Endothelial cell of hepatic sinusoid (primary cell): ENCODE results near the gene RIPK4.

Experiments
- in situ Hi-C: cut with HindIII; loops from 2 replicates; pipeline ENCODE4 v1.10.0; 2017; ENCODE audit warnings: low sequenced_read_pairs

The RIPK4 gene

DNA sequence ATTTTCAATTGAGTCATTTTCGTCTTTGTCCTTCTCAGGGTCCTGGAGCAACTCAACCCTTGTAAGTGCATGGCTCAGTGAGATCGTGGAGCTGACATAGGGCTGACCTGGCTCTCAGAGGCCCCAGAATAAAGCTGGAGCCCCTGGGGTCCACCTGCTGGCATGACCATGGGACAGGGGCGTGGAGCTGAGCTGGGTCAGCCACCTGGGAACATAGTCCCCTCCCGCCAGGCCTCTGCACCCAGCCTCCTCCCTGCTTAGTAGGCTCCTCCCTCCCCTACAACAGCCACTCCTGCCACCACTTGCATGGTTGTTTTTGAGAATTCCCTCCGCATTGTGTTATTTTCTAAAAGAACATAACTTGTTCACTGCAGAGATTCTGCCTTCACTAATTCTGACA lies 3.1 kb upstream of the RIPK4 start:
- in situ Hi-C loops: loop anchor here (5.0 to 10.0 kb wide), 2 partner anchors 93 to 155 kb away; no protein-coding TSS in a partner anchor

- in situ Hi-C loops: loop anchor here (5.0 to 10.0 kb wide), 2 partner anchors 92 to 155 kb away; no protein-coding TSS in a partner anchor
These were observed 2.7 kb upstream of the RIPK4 start for GRCh38 chr21:41769521-41769920.

- in situ Hi-C loops: loop anchor here (5.0 to 10.0 kb wide), 2 partner anchors 92 to 154 kb away; no protein-coding TSS in a partner anchor
These were observed 2.3 kb upstream of the RIPK4 start for GRCh38 chr21:41769111-41769510.

- in situ Hi-C loops: loop anchor here (5.0 to 10.0 kb wide), 2 partner anchors 91 to 154 kb away; no protein-coding TSS in a partner anchor
These were observed 1.7 kb upstream of the RIPK4 start for GRCh38 chr21:41768437-41769042.

GRCh38 chr21:41767606-41768436 lies 969 bp upstream of the RIPK4 start:
- in situ Hi-C loops: loop anchor here (5.0 to 10.0 kb wide), 2 partner anchors 91 to 153 kb away; no protein-coding TSS in a partner anchor

DNA sequence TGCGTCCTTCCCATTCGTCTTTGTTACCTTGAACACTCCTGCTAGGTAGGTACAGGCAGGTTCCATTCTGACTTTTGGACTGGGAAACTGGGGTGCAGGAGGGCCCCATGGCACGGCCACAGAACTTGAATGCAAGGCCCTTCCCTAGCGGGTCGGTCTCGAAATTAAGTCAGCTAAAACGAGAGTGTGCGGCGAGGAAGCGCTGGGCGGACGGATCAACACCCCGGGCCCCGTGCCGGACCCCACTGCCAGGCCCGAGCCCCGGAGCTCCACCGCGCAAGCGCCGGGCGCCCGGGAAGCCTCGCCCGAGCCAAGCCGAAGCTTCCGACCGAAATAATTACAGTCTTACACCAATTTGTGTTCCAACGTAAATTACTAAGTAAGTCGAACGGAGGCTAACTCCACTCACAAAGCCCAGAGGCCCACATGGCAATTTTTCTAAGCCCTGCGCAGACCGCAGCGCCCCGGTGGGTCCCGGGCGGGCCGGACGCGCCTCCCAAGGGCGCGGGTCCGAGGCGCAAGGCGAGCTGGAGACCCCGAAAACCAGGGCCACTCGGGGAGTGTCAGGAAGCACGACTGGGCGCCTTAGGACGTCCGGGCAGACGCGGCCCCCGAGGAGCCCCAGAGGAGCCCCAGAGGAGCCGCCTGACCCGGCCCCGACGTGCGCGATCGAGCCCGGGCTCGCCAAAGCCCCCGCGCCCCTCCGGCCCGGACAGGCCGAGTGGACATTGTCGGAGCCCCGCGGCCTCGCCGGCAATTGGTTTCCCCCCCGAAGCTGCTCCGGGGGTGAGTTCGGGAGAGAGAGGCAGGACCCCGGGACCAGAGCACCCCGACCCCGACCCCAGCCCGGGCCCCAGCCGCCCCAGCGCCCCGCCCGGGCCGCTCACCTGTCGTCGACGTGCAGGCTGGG lies 624 bp downstream of the RIPK4 start:
- in situ Hi-C loops: loop anchor here (5.0 to 10.0 kb wide), 2 partner anchors 89 to 151 kb away; no protein-coding TSS in a partner anchor

DNA sequence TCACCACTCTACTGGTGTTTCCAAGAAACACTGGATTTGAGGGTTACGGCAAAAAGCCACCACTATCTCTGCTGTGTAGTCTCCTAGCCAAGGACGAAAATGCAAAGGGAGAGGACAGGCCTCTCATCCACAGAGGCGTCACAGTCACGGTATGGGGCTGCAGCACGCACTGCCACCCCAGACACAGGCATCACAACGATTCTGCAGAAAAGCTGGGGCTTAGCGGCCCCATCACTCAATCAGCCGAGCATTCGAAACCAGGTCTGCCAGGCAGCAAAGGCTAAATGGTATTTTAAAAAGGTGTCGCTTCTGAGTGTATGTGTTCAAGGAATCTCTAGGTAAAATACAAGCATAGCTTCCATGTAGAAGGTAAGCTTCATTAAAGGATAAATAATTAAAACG lies 1.4 kb downstream of the RIPK4 start:
- in situ Hi-C loops: loop anchor here (5.0 to 10.0 kb wide), 2 partner anchors 88 to 151 kb away; no protein-coding TSS in a partner anchor

GRCh38 chr21:41764558-41765419 lies 2.1 kb downstream of the RIPK4 start:
- in situ Hi-C loops: loop anchor here (5.0 to 10.0 kb wide), 2 partner anchors 87 to 150 kb away; no protein-coding TSS in a partner anchor

DNA sequence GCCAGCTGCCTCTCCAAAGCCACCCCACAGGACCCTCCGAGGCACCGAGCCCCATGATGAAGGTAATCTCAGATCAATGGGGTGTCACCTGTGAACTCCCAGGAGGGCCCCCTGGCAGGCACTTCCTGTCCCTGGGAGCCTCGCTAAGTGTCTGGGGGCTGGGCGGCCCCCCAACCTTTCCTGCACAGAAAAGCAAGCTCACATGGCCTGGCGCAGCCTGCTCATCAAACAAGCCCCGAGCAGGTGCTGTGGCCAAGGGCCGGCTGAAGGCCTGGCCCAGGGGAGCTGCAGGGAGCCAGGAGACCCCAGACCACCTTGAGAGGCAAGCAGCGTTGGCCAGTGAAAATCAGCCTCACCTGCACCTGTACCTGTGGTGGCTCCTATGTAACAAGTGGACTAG lies 2.9 kb downstream of the RIPK4 start:
- in situ Hi-C loops: loop anchor here (10.0 kb wide), 1 partner anchor 149 kb away; no protein-coding TSS in a partner anchor

GRCh38 chr21:41763398-41763931 lies 3.4 kb downstream of the RIPK4 start:
- in situ Hi-C loops: loop anchor here (10.0 kb wide), 1 partner anchor 149 kb away; no protein-coding TSS in a partner anchor

- in situ Hi-C loops: loop anchor here (10.0 kb wide), 1 partner anchor 148 kb away; no protein-coding TSS in a partner anchor
These were observed 4.1 kb downstream of the RIPK4 start for GRCh38 chr21:41762753-41763152.

DNA sequence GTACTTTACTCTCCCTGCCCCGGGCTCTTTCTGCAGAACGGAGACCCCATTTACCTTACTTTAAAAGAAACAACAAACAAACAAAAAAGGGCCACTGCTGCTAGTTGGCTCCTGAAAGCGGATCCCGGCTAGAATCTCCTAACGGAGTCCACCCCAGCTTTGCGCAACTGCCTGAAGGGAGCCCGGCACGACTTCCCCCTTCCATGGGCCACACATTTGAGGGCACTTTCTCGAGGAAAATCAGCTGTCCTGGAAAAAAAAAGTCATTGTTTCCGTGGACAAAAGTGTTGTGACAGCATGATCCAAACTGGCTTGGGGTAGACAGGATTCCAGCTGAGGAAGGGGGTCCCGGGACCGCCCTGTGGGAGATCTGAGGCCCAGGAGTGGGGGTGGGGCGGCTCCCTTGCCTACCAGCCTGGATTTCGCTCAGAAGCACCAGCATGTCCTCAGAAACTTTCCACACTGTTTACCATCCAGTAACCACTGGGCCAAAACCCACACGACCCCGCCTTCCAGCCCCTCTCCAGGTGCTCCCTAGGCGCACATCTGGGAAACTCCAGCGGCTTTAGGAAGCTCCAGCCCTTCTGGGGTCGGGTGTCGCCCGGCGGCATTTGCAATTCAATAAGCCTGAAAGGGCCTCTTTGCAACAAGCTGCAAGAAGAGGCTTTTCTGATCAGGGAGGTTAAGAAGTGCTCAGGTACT lies 4.8 kb downstream of the RIPK4 start:
- in situ Hi-C loops: loop anchor here (10.0 kb wide), 1 partner anchor 147 kb away; no protein-coding TSS in a partner anchor

GRCh38 chr21:41761211-41761933 lies 5.5 kb downstream of the RIPK4 start:
- in situ Hi-C loops: loop anchor here (10.0 kb wide), 1 partner anchor 147 kb away; no protein-coding TSS in a partner anchor

DNA sequence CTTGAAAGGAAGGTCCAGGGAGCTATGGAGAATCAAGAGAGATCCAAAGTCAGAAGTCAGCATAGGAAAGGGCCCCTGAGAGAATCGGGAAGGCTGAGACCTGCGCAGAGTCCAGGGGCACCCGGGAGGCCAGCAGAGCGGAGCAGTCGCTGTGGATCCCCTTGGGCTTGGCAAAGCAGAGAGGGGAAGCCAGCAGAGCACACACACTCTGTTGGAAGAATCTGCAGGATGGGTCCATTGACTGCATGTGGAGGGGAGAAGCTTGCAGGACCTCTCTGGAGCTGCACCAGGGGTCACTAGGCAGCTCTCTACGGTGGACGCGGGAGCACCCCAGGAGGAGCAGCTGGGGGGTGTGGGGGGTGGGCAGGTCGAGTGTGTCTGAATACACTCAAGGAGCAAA lies 6.4 kb downstream of the RIPK4 start:
- in situ Hi-C loops: loop anchor here (10.0 kb wide), 1 partner anchor 146 kb away; no protein-coding TSS in a partner anchor

DNA sequence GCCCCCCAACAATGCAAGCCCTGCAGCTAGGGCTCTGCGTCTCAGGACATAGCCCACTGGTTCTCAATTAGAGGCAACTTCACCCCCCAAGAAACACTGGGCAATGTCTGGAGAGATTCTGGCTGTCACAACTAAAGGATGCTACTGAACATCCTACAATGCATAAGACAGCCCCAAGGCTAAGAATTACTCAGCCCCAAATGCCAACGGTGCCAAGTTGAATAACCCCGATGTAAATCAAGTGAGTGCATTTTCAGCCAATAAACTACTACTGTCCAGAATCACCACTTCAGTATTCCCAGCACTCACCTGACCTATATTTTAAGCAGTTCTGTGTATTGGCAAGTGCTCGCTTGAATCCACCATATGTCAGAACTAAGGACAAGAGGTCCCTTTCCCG lies 6.9 kb downstream of the RIPK4 start:
- in situ Hi-C loops: loop anchor here (10.0 kb wide), 1 partner anchor 145 kb away; no protein-coding TSS in a partner anchor

DNA sequence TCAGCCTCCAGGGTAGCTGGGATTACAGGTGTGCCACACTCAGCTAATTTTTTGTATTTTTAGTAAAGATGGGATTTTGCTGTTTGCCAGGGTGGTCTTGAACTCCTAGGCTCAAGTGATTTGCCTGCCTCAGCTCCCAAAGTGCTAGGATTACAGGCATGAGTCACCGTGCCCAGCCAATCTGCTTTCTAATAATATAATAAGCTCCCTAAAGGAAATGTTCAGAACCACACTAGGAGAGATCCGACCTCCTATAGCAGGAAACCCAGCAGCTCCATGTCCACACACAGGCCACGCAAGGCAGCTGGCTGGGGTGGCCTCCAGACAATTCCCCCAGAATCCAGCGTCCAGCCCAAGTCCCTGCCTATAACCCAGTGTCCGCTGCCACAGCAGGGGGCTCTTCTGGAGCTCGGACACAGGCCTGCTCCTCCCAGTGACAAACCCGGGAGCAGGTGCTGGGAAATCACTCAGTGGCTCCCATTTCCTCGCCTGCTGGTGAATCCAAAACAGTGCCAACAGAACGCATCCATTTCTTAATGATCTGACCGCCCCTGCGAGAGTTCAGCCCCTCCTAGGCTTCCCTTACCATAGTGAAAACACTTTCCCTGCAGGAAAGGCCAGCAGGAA lies 7.5 kb downstream of the RIPK4 start:
- in situ Hi-C loops: no loop called here

DNA sequence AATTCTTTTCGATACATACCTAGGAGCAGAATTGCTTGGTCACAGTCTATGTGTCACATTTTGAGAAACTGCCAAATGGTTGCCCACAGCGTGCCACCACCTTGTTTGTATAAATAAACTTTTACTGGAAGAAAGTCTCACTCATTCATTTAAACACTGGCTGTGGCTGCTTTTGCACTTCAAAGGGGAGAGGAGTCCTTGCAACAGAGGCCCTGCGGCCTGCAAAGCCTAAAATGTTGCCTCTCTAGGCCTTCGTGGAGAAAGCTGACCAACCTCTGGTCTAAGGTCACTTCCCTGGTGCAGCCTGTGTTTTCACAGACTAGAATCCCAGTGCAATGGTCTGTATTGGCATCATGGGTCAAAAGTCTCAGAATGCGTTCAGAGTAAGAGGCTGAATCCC lies 8.3 kb downstream of the RIPK4 start:
- in situ Hi-C loops: no loop called here
